WTC11 (cell line): ENCODE results near the gene QRSL1.

Source experiments
- CTCF ChIP-seq: fragments of 200-600 bp; IDR thresholded peaks from 2 replicates; pipeline ENCODE4 v1.8.0; 2022; ENCODE audit warnings: antibody characterized with exemption
- IRF2 ChIP-seq: sonication (generic); formaldehyde crosslinking; IDR thresholded peaks from 2 replicates; pipeline ENCODE4 v1.8.0; 2022; ENCODE audit warnings: low read depth, missing genetic modification reagents, borderline replicate concordance
- MAX ChIP-seq: sonication (generic); formaldehyde crosslinking; IDR thresholded peaks from 2 replicates; pipeline ENCODE4 v1.8.0; 2022; ENCODE audit warnings: mild to moderate bottlenecking, missing genetic modification reagents
- MLX ChIP-seq: sonication (generic); formaldehyde crosslinking; IDR thresholded peaks from 2 replicates; pipeline ENCODE4 v1.8.1; 2023; ENCODE audit warnings: mild to moderate bottlenecking, missing genetic modification reagents, moderate library complexity
- RORB ChIP-seq: fragments of 250-450 bp; sonication (Bioruptor Pico); IDR thresholded peaks from 2 replicates; pipeline ENCODE4 v1.9.0; 2021; ENCODE audit warnings: mild to moderate bottlenecking
- TCF7 ChIP-seq: sonication (generic); formaldehyde crosslinking; IDR thresholded peaks from 2 replicates; pipeline ENCODE4 v1.8.0; 2022; ENCODE audit warnings: mild to moderate bottlenecking, low read depth, missing genetic modification reagents, moderate library complexity
- ZNF317 ChIP-seq: sonication (generic); formaldehyde crosslinking; IDR thresholded peaks from 2 replicates; pipeline ENCODE4 v1.8.1; 2023; ENCODE audit warnings: low read depth, mild to moderate bottlenecking, moderate library complexity, missing genetic modification reagents, borderline replicate concordance

GRCh38 chr6:106643061-106643460, 13.7 kb downstream of the QRSL1 start:
- TF ChIP-seq CTCF (no peak), TCF7 (CRISPR knock-in tag) (no peak), MLX (no peak), RORB (CRISPR knock-in tag) (no peak), ZNF317 (CRISPR knock-in tag) (no peak), MAX (CRISPR knock-in tag) (no peak), IRF2 (CRISPR knock-in tag) (no peak)
